GM19463 (cell line): ENCODE results near the gene ALG1.

Experiments used
- ATAC-seq: cut with Tn5 transposase; IDR thresholded peaks from one replicate; pipeline ENCODE4 v1.9.1; 2021; ENCODE audit warnings: mild to moderate bottlenecking, moderate library complexity; ENCODE audit not compliant: unreplicated experiment

ALG1 gene, protein sequence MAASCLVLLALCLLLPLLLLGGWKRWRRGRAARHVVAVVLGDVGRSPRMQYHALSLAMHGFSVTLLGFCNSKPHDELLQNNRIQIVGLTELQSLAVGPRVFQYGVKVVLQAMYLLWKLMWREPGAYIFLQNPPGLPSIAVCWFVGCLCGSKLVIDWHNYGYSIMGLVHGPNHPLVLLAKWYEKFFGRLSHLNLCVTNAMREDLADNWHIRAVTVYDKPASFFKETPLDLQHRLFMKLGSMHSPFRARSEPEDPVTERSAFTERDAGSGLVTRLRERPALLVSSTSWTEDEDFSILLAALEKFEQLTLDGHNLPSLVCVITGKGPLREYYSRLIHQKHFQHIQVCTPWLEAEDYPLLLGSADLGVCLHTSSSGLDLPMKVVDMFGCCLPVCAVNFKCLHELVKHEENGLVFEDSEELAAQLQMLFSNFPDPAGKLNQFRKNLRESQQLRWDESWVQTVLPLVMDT

DNA sequence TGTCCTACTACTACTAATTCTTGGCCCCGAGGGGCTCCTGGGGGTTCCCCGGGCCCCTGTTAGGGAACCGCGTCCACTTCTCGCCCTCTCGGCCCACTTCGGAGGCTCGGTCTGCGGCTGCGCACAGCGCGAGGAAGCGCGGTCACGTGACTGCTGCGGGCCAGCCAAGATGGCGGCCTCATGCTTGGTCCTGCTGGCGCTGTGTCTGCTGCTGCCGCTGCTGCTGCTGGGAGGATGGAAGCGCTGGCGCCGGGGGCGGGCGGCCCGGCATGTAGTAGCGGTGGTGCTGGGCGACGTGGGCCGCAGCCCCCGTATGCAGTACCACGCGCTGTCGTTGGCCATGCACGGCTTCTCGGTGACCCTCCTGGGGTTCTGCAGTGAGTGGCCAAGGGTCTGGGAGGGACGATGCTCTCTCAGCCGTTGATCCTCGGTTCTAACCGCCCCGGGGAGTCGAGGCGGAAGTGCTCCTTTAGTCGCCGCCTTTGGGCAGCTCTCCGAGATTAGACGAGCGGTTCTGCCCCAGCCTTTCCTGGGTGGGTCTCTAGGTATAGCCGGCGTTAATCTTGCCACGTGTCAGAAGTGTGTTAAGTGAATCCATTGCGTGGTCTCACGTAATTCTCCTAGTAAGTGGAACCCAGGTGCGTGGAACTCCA lies at the start of gene ALG1:
ALG1 (plus strand) TSS at position 163 of the 653 bp plus-strand sequence; CDS start at position 170, 7 bp downstream.
- peak; percentile 91 for ATAC-seq

DNA sequence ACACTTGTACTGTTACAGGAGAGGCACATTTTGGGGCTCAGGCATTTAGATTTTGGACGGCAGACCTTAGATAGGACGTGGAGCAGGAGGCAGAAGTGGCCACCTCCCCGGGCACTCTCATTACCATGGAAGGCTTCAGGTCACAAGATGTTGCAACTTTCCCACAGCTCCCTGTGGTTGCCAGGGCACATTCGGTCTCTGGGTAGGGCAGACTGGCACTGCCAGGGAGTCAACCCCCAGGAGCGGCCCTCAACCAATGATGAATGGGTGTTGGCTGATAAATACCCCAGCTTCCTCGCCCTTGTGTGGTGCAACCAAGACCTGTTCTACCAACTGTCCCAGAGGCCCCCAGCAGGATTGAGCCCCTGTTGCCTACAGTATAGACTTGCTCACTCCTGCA lies 49.1 kb upstream of the ALG1 start:
- no peak for ATAC-seq

DNA sequence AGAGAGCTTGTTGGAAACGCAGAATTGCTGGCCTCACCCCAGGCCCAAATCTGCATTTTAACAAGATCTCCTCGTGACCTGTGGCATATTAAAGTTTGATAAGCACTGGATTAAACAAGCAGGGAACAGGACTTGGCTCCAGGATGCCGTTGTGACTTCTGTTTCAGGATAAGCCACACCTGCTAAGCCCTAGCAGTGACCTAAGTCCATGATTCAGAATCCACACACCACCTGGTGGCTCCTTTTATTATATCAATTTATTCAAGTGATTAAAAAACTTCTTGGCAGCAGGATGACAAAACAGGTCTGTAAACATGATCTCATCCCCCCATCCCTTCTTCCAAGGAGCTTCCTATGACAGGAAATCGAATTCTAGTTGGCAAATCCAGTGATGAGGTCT lies 47.0 kb upstream of the ALG1 start:
- ATAC-seq, result no peak

DNA sequence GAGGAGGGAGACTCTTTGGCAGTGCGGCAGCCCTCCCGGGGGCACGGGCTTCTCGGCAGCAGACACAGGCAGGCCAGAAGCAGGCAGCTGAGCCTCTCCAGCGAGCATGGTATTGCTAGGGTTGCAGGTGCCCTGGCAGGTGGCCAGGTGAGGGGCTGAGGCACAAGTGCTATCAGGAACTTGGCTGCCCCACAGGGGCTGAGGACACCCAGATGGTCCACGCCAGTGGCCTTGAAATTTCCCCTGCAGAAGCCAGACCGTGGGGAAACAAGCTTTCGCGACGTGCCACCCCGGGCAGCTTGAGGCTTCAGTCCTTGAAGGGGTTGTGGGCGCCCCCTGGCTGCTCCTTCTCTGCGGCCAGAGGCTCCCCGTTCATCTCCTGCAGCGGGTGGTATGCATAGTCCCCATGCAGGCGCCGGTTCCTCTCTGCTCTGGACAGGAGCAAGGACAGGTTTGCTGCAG lies 46.4 kb upstream of the ALG1 start:
- ATAC-seq, result no peak

DNA sequence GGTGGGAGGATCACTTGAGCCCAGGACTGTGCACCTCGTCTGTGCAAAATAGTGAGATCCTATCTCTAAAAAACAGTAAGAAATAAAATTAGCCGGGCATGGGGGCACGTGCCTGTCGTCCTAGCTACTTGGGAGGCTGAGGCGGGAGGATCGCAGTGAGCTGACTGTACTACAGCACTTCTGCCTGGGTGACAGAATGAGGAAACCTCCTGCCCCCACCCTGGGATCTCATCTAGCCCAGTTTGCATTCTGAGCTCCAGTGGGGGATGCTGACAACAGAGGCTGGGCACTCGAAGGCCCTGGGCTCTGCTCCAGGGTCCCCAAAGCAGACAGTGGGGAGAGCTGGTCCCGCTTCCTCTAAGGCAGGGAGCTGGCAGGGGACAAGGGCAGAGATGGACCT lies 45.0 kb upstream of the ALG1 start:
- no peak for ATAC-seq

DNA sequence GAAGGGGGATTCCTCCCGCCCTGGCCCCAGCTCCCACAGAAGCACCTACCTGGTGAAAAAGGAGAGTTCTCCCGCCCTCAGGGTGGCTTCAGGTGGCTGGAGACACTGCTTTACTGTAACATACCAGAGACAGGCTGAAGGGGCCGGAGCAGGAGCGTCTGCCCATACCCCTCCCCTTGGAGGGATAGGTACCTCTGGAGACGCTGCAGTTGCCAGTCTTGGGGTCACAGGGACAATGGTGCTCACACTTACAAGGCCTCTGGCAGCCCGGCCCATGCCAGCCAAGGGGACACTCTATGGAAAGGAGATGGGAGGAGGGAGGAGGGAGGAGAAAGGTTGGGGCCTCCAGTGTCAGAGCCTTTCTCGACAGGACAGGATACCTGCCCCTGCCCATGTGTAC lies 44.6 kb upstream of the ALG1 start:
- no peak for ATAC-seq

DNA sequence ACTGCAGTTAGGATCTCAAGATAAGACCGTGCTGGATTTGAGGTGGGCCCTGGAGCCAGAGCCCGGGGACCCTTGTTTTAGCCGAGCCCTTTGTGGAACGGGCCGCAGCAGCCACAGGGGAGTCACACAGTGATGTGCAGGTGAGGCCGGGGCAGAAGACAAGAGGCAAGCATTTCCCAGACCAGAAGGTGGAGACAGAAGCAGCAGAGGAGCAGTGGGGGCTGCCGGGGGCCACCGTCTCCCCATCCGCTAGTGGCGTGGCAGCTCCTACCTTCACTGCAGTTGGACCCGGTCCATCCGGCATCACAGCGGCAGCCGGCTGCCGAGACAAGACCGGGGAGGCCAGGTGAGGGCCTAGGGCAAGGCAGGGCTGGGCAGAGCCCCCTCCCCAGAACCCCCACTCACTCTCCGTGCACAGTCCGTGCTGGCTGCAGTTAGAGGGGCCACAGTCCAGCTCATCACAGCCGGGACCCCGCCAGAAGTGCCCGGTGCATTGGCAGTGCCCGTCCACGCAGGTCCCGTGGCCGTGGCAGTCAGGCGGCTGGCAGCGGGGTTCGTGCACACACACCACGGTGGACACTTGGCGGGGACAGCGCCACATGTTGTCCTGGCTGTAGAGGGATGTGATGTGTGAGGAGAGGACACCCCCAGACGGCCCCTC lies 43.9 kb upstream of the ALG1 start:
- ATAC-seq, result no peak

DNA sequence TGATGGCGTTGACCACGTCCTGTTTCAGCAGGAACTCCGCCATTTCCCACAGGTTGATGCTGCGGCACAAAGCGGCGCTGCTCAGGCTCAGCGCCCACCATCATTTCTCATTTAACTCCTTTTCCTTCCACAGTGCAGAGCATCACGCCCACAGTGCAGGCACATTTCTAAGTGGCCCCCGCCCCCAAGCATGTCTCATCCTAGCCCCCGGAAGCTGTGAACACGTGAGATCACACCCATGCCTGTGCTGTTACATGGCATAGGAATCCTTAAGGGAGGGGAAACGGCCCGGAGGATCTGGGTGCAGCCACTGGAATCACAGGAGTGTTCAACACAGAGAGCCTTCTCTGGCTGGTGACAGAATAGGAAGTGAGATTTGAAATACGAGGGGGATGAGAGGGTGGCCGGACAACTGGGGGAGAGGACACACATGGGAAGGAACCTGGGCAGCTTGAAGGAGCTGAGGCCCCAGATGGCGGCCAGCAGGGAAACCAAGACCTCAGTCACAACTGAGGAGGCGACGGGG lies 42.6 kb upstream of the ALG1 start:
- ATAC-seq, result no peak

DNA sequence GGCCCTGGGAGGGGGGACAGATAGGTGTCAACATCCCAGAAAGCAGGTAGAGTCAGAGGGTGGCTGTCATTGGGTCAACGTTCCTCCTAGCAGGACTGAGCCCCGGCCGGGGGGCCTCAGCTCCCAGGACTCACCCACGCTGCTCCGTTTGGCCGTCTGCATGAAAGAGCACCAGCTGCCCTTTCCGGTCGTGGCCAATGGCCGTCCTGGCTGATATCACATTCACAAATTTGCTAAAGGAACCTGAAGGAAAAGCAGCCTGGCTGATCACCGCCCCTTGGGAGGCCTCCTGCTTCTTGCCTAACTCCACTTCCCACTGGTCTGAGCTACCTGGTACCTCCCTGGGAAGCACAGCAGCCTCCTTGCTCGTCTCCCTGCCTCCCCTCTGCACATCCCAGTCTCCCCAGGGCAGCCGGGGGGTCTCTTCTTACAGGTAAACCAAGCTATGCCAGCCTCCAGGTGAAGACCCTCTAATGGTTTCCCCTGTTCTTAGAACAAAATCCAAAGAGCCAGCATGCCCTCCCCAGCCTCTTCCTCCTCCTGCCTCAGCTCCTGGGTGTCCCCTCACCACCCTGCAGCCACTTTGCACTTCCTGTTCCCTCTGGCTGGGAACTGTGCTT lies 41.3 kb upstream of the ALG1 start:
- ATAC-seq, result no peak

DNA sequence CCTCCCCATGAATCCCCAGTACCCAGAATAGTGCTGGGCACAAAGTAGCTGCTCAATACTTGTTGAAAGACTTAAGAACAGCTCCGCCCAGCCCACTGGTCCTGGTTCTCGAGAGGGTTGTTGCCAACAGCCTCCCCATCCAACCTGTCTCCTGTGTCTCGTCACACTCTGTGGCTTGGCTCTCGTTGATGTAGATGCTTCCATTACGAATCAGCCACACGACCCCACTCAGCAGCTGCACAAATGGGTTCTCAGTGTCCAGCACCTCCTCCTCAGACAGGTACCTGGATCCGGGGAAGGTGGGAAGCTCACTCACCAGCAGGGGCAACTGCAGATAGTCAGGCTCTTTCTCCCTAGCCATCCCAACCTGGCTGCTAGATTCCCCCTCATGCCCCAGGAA lies 40.0 kb upstream of the ALG1 start:
- no peak for ATAC-seq

DNA sequence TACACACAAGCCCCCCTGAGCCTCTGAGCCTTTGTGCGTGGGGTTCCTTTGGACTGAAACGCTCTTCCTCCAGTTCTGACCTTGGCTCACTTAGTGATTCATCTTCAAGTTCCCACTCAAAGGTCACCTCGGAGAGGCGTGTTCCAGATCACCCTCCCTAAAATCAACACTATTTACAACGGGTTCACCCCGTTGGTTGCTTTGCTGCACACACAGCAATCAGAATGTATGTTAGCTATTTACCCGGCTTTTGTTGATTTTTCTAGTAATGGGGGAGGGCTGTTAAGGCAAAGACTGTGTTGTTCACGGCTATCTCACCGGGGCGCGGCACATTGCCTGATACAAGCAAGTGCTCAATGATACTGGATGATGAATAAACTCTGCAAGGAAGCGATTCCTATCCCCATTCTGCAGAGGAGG lies 38.9 kb upstream of the ALG1 start:
- ATAC-seq, result no peak

DNA sequence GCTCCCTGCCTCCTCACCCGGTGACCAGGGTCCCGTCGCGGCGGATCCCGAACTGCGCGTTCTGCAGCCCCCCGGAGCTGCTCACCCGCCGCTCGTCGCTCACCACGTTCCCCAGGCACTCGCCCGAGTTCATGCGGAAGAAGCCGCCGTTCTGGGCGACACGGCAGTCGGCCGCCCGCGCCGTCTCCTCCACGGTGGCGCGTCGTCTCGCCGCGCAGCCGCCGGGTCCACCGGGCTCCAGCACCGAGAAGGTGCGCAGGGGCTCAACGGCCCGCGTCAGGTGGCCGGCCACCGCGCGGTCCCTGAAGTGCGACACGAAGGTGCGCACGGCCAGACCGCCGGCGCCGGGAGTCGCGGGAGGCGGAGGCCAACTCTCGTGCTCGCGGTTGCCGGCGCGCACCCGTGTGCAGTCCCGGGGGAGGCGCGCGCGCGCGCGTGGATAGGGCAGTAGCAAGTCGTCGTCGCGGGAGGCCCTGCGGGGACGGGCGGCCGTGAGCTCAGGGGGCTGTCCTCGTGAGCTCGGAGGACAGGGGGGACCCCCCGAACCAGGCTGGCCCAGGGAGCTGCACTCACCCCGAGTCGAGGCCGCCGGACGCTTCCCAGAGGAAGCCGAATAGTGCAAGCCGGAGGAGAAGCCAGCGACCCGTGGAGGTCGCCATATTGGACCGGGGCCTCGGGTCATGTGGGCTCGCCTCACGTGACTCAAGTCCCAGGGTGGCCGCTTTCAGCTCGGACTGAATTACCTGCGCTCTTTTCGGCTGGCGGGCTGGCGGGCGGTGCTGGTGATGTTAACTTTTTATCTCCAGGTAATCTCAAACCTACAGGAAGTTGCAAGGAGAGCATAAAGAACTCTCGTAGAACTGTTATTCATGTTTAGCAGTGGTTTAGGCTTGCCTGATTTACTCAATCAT lies 38.1 kb upstream of the ALG1 start, which contains the start of gene NAGPA:
NAGPA (minus strand) TSS at position 680 of the 911 bp plus-strand sequence; CDS start at position 659, 21 bp downstream.
- ATAC-seq, result peak; percentile 93

DNA sequence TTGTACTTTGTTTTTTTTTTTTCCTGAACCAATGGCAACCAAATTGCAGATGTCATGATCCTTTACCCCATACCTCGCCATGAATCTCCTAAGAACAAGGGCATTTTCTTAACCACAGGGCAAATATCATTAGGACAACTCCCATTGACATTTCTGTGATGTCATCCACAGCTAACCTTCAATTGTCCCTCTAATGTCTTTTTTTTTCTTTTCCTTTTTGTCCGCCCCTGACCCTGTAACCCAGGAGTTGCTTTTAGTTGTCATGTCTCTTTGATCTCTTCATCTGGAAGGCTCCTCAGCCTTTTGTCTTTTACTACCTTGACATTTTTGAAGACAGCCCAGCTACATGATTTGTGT lies 37.5 kb upstream of the ALG1 start:
- ATAC-seq, result no peak

DNA sequence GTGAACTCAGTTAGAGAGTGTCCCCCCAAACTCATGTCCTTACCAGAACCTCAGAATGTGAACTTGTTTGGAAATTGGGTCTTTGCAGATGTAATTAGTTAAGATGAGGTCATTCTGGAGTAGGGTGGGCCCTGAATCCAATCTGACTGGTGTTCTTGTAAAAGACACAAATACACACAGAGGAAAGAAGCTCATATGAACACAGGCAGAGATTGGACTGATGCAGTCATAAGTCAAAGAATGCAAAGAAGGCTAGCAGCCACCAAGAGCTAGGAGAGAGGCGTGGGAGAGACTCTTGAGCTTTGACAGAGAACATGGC lies 35.8 kb upstream of the ALG1 start:
- ATAC-seq, result no peak

DNA sequence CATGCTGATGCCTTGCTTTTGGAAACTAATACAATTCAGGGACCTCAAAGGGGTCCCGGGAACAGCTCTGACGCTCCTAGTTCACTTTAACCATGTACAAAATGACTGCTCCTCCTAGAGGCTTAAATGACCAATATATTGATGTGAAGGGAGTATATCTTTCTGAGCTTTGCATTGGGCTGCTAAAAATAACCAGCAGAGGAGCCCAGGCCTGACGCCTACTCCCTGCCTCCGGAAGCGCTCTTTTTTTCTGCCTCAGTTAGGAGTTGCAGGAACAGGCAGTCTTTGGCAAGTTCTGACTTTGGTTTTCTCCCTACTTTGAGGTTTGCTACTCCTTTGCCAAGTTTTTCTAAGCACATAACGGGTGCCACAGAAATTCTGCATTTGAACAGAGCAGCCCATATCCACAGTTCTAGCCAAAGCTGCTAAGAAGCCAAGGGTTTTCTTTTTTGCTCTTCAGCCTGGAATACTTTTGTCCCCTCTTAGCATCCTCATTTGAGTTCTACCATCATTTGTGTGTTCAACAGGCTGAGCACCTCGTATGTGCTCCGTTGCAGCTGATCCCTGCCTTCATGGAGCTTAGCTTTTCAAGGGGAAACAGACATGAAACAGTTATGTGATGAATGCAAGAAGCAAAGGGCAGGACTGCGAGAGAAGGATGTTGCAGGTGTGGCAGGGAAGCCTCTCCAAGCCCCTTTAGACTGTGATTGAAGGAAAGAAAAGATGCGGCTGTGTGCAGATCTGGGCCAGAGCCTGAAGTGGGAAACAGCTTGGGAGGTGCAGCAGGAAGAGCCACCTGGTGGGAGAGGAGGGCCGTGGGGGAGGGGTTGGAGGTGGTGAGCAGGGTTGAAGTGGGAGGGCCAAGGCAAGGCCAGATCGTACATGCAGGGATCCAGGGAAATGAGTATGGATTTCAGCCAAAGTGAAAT lies 35.2 kb upstream of the ALG1 start:
- no peak for ATAC-seq

DNA sequence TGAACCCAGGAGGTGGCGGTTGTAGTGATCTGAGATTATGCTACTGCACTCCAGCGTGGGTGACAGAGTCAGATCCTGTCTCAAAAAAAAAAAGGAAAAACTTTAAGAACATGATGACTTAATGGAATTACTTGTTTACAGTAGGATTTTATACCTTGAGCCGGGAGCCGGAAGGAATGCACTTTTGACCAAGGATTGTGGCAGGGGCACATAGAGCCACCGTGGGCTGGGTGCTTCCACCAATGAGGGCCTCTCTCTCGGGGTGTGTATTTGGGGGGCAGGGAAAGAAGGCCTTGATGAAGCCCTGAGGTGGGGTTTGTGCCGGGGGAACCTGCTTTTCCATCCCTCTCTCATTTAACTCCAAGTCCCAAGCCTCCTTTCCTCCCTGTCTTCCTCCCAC lies 31.2 kb upstream of the ALG1 start:
- no peak for ATAC-seq

DNA sequence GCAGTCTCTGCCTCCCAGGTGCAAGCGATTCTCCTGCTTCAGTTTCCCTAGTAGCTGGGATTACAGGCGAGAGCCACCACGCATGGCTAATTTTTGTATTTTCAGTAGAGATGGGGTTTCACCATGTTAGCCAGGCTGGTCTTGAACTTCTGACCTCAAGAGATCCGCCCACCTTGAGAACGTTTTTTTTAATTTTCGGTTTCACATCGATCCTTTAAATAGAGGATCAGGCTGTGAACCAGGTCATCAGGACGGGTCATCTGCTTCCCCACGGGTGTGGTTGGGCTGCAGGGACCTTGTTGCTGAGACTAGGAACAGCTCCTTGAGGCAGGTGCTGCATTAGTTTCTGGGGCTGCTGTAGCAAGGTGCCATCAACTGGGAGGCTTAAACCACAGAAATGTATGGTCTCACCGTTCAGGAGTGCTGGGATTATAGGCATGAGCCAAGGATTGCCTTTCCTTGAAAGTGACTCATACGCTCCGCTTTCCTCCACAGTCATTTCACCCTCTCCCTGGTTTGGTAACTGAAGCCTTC lies 30.0 kb upstream of the ALG1 start:
- ATAC-seq, result peak; percentile 89

DNA sequence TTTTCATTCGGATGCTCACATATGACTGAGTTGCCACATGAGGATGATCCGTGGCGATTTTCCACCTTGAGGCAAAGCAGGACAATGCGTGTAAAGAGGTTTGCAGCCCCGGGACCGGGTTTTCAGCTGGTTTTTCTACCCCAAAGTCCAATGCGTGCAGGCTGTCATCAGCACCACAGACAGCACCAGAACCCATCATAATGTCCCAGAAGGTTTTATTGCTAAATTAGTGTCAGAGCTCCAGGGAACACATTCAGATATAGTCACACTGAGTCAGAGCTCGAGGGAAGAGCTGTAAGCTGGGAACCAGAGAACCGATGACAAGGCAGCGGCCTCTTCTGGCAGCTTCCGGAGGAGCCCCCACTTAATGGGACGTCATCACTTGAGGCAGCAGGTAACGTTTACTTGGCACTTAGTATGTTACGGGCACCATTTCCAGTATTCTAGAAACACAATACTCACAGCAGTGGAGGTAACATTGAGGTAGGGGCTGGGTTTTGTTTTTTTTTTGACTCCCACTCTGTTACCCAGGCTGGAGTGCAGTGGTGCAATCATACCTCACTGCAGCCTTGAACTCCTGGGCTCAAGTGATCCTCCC lies 29.0 kb upstream of the ALG1 start:
- ATAC-seq, result no peak
